B cell (primary cell): ENCODE data around the gene ATP8A2.

Experiments used
- EZH2 ChIP-seq: IDR thresholded peaks from 2 replicates; pipeline ENCODE4 v1.6.1; 2012; ENCODE audit warnings: borderline replicate concordance, low read depth, mild to moderate bottlenecking, moderate library complexity, low read length; ENCODE audit not compliant: insufficient read depth, poor library complexity, severe bottlenecking
- TF ChIP-seq, protein P1 (sequence below): fragments of 200-600 bp; IDR thresholded peaks from one replicate; pipeline ENCODE4 v1.8.0; 2022; ENCODE audit warnings: antibody characterized with exemption, mild to moderate bottlenecking

GRCh38 chr13:25440061-25440460 lies 68.3 kb downstream of the ATP8A2 start:
- TF ChIP-seq, protein P1, sequence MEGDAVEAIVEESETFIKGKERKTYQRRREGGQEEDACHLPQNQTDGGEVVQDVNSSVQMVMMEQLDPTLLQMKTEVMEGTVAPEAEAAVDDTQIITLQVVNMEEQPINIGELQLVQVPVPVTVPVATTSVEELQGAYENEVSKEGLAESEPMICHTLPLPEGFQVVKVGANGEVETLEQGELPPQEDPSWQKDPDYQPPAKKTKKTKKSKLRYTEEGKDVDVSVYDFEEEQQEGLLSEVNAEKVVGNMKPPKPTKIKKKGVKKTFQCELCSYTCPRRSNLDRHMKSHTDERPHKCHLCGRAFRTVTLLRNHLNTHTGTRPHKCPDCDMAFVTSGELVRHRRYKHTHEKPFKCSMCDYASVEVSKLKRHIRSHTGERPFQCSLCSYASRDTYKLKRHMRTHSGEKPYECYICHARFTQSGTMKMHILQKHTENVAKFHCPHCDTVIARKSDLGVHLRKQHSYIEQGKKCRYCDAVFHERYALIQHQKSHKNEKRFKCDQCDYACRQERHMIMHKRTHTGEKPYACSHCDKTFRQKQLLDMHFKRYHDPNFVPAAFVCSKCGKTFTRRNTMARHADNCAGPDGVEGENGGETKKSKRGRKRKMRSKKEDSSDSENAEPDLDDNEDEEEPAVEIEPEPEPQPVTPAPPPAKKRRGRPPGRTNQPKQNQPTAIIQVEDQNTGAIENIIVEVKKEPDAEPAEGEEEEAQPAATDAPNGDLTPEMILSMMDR = no peak
- no peak for TF ChIP-seq EZH2
